Astrocyte (in vitro differentiated cells and primary cell): ENCODE results near the gene EPHA2. TPM values are rescaled to one million over a fixed set of nuclear protein-coding genes. Genes with fewer than 3 reads are reported as not detected.

ENCODE experiments used
- DNase-seq: peaks from one replicate; pipeline ENCODE4 v3.0.0-alpha.2; 2010; ENCODE audit warnings: low read depth
- FAIRE-seq: peaks from 2 replicates; lab custom pipeline; 2011; peaks lifted over from hg19 to GRCh38; lab: Jason Lieb, UNC
- H2AFZ ChIP-seq: 2 replicates; pipeline ENCODE4 v1.6.0; 2012; ENCODE audit warnings: low read depth, low read length, inconsistent platforms
- H3K27ac ChIP-seq: 2 replicates; pipeline ENCODE4 v1.5.1; 2011; ENCODE audit warnings: low read depth, low read length, inconsistent platforms
- H3K27me3 ChIP-seq: 2 replicates; pipeline ENCODE4 v1.6.0; 2011; ENCODE audit warnings: low read length, inconsistent platforms; ENCODE audit not compliant: insufficient read depth
- H3K36me3 ChIP-seq: 2 replicates; pipeline ENCODE4 v1.5.1; 2011; ENCODE audit warnings: low read length, inconsistent platforms; ENCODE audit not compliant: insufficient read depth
- H3K4me1 ChIP-seq: 2 replicates; pipeline ENCODE4 v1.5.1; 2011; ENCODE audit warnings: low read length, inconsistent platforms; ENCODE audit not compliant: insufficient read depth
- H3K4me2 ChIP-seq: 2 replicates; pipeline ENCODE4 v1.6.0; 2012; ENCODE audit warnings: low read length, inconsistent platforms
- H3K4me3 ChIP-seq: 2 replicates; pipeline ENCODE4 v1.5.1; 2011; ENCODE audit warnings: low read depth, mild to moderate bottlenecking, low read length, inconsistent platforms; ENCODE audit not compliant: insufficient read depth
- H3K79me2 ChIP-seq: 2 replicates; pipeline ENCODE4 v1.6.0; 2012; ENCODE audit warnings: mild to moderate bottlenecking, low read length, inconsistent platforms; ENCODE audit not compliant: insufficient read depth
- H3K9ac ChIP-seq: 2 replicates; pipeline ENCODE4 v1.6.0; 2012; ENCODE audit warnings: mild to moderate bottlenecking, low read length, inconsistent platforms
- H3K9me3 ChIP-seq: 2 replicates; pipeline ENCODE4 v1.5.1; 2012; ENCODE audit warnings: low read depth, mild to moderate bottlenecking, low read length, inconsistent platforms; ENCODE audit not compliant: insufficient read depth
- H4K20me1 ChIP-seq: 2 replicates; pipeline ENCODE4 v1.6.0; 2012; ENCODE audit warnings: low read length, inconsistent platforms; ENCODE audit not compliant: insufficient read depth
- H3K27ac Mint-ChIP-seq: one replicate; pipeline ENCODE4 v1.8.0; 2021; ENCODE audit warnings: mild to moderate bottlenecking, mixed read lengths; ENCODE audit not compliant: unreplicated experiment
- H3K27me3 Mint-ChIP-seq: one replicate; pipeline ENCODE4 v1.8.0; 2021; ENCODE audit warnings: low read depth, mixed read lengths; ENCODE audit not compliant: unreplicated experiment
- H3K36me3 Mint-ChIP-seq: one replicate; pipeline ENCODE4 v1.8.0; 2021; ENCODE audit warnings: low read depth, mixed read lengths; ENCODE audit not compliant: unreplicated experiment
- H3K4me1 Mint-ChIP-seq: one replicate; pipeline ENCODE4 v1.8.0; 2021; ENCODE audit warnings: low read depth, mixed read lengths; ENCODE audit not compliant: unreplicated experiment
- H3K4me3 Mint-ChIP-seq: one replicate; pipeline ENCODE4 v1.8.0; 2021; ENCODE audit warnings: mild to moderate bottlenecking, moderate library complexity, mixed read lengths; ENCODE audit not compliant: unreplicated experiment
- H3K9me3 Mint-ChIP-seq: one replicate; pipeline ENCODE4 v1.8.0; 2021; ENCODE audit warnings: mild to moderate bottlenecking, mixed read lengths; ENCODE audit not compliant: unreplicated experiment
- CTCF ChIP-seq: IDR thresholded peaks from 2 replicates; pipeline ENCODE4 v1.5.1; 2011; ENCODE audit warnings: low read depth, mild to moderate bottlenecking, inconsistent platforms, low read length, moderate library complexity; ENCODE audit not compliant: insufficient read depth
- EZH2 ChIP-seq: IDR thresholded peaks from 2 replicates; pipeline ENCODE4 v1.6.1; 2012; ENCODE audit warnings: mild to moderate bottlenecking, low read length, inconsistent platforms; ENCODE audit not compliant: insufficient read depth
- total RNA-seq: library from RNA; stranded (reverse); gene quantifications from 2 replicates; pipeline ENCODE4 v1.2.1, GENCODE V29; 2021

EPHA2 gene
- total RNA-seq, 1 donor from 2014 or later: 140 TPM

- peak overlapping the region; percentile 94 for H3K27ac Mint-ChIP-seq
- peak overlapping the region; percentile 70 for H3K27ac ChIP-seq
- peaks cover 84% of the 10 kb centered on the region for H3K79me2 ChIP-seq
- FAIRE-seq (no peak), DNase-seq (no peak)
- peaks cover 61% of the 10 kb centered on the region for H3K4me1 ChIP-seq
- no peaks in the 10 kb centered on the region for H3K27me3 Mint-ChIP-seq
- peaks cover 20% of the 10 kb centered on the region for H3K36me3 ChIP-seq
- H3K4me1 Mint-ChIP-seq: peaks cover 41% of the 10 kb centered on the region
- no peaks in the 10 kb centered on the region for H3K9me3 Mint-ChIP-seq
- H3K4me3 ChIP-seq: peak overlapping the region; percentile 91
- peaks cover 6% of the 10 kb centered on the region for H3K36me3 Mint-ChIP-seq
- peak overlapping the region; percentile 95 for H3K4me3 Mint-ChIP-seq
- no peak overlapping the region for H2AFZ ChIP-seq
- no peaks in the 10 kb centered on the region for H3K27me3 ChIP-seq
- H3K9me3 ChIP-seq: no peaks in the 10 kb centered on the region
- peaks cover 51% of the 10 kb centered on the region for H4K20me1 ChIP-seq
- TF ChIP-seq EZH2 (no peak), CTCF (no peak)
- H3K4me2 ChIP-seq: peak overlapping the region; percentile 99
- peak overlapping the region; percentile 88 for H3K9ac ChIP-seq
Observed at GRCh38 chr1:16153096-16153998, 2.5 kb downstream of the EPHA2 start.

- H2AFZ ChIP-seq: no peak overlapping the region
- H3K4me1 ChIP-seq: peaks cover 69% of the 10 kb centered on the region
- H3K27ac ChIP-seq: peak overlapping the region; percentile 70
- peak overlapping the region; percentile 91 for H3K4me3 ChIP-seq
- peak overlapping the region; percentile 95 for H3K4me3 Mint-ChIP-seq
- TF ChIP-seq EZH2: no peak
- TF ChIP-seq CTCF: no peak
- peaks cover 59% of the 10 kb centered on the region for H4K20me1 ChIP-seq
- H3K9me3 ChIP-seq: no peaks in the 10 kb centered on the region
- no peaks in the 10 kb centered on the region for H3K9me3 Mint-ChIP-seq
- peak overlapping the region; percentile 97 for H3K27ac Mint-ChIP-seq
- H3K79me2 ChIP-seq: peaks cover 92% of the 10 kb centered on the region
- peaks cover 12% of the 10 kb centered on the region for H3K36me3 Mint-ChIP-seq
- H3K27me3 Mint-ChIP-seq: no peaks in the 10 kb centered on the region
- no peaks in the 10 kb centered on the region for H3K27me3 ChIP-seq
- H3K4me1 Mint-ChIP-seq: peaks cover 45% of the 10 kb centered on the region
- peak; percentile 52 for DNase-seq
- peaks cover 28% of the 10 kb centered on the region for H3K36me3 ChIP-seq
- peak overlapping the region; percentile 88 for H3K9ac ChIP-seq
- FAIRE-seq: no peak
- peak overlapping the region; percentile 99 for H3K4me2 ChIP-seq
Observed at GRCh38 chr1:16152481-16153087, 3.3 kb downstream of the EPHA2 start.
